T-helper 1 cell treated with Interleukin-12 subunit alpha and Interleukin-12 subunit beta and Interleukin-4 antibody, amounts not matched to agents 30 ng/mL and 1 ng/mL, for 36 hours (primary cell): Measurements from ENCODE around the gene TRIP6. TPM values are rescaled to one million over a fixed set of nuclear protein-coding genes. Genes with fewer than 3 reads are reported as not detected.
"Not testable (repeated sequence)": the region's sequence is repeated elsewhere in the genome, so short reads cannot be mapped to it uniquely, and the experiment has no call there.

Experiments
- intact Hi-C: fragments of 100-400 bp; cut with micrococcal nuclease; formaldehyde crosslinking; loops from one replicate; pipeline ENCODE4 v1.15.1; 2024
- total RNA-seq: library from RNA; stranded (reverse); gene quantifications from 2 replicates; pipeline ENCODE4 v1.2.3, GENCODE V29; 2022

The TRIP6 gene
- total RNA-seq, 1 donor from 2014 or later, result 26.3 TPM

DNA sequence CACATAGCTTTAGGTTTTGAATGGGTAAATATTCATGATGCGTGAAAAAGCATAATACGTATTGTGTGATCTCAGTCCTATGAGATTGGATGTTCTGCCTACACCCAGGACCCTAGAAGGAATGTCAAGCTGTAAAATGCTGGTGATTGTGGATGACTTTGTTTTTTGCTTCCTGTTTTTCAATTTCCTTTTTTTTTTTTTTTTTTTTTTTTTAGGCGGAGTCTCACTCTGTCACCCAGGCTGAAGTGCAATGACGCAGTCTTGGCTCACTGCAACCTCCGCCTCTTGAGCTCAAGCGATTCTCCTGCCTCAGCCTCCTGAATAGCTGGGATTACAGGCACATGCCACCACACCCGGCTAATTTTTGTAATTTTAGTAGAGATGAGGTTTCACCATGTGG is 43.3 kb downstream of the TRIP6 start:
- intact Hi-C loops, result not testable (repeated sequence)

DNA sequence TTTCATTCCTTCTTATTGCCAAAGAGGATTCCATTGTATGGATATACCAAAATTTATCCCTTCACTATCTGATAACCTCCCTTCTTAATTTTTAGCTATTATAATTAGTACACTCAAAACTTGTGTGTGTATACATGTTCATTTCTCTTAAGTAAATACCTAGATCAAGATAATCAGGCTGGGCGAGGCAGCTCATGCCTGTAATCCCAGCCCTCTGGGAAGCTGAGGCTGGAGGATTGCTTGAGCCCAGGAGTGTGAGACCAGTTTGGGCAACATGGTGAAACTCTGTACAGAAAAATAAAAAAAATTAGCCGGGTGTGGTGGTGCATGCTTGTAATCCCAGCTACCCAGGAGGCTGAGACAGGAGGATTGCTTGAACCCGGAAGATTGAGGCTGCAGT is 44.3 kb downstream of the TRIP6 start:
- intact Hi-C loops, result no loop called here

DNA sequence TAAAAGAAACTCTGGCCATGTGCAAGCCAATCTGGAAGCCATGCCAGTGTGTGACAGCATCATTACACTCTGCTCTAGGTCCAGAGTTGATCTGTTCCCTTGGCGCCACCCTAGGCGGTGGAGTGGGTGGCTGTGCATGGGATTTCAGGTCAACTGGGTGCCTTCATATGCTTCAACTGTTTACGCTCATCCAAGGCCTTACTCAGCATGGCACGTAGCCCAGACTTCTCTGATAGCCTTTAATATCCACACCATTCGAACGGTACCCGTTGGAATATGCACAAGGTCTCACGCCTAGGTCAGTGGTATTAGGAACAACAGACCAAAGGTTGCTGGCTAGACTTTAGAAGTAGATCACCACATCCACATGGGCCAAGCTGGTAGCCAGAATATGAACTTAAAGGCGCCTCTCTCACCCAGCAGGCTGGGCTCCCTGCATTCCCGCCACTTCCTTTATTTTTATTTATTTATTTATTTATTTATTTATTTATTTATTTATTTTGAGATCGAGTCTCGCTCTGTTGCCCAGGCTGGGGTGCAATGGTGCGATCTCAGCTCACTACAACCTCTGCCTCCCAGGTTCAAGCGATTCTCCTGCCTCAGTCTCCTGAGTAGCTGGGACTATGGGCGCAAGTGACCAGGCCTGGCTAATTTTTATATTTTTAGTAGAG is 47.2 kb downstream of the TRIP6 start:
- intact Hi-C loops, result no loop called here

DNA sequence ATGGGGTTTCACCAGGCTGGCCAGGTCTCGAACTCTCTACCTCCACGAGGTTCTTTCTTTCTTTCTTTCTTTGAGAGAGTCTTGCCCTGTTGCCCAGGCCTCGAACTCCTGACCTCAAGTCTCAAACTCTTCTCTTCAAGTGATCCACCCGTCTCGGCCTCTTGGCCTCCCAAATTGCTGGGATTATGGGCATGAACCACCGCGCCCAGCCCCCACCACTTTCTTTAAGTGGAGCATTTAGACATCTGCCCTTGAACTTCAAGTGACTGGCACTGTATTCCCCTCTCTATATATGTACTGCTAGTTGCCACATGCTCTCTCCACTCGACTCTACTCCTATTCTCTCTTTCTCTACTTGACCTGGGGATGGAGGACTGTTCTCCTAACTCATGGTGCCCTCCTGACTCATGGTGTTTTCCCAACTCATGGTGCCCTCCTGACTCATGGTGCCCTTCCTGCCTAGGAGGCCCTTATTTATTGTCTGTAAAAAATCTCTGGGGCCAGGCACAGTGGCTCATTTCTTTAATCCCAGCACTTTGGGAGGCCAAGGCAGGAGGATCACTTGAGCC is 47.8 kb downstream of the TRIP6 start:
- intact Hi-C loops, result no loop called here

DNA sequence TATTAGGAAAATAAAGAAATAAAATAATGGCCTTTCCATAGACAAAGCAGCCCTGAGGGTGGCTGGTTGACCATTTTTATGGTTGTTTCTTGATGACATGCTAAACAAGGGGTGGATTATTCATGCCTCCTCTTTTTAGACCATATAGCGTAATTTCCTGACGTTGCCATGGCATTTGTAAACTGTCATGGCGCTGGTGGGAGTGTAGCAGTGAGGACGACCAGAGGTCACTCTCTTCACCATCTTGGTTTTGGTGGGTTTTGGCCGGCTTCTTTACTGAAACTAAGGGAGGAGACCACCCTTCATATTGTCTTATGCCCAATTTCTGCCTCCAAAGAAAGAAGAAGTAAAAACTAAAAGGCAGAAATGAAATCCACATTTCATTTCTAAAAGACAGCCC is 52.1 kb downstream of the TRIP6 start:
- intact Hi-C loops, result not testable (repeated sequence)

DNA sequence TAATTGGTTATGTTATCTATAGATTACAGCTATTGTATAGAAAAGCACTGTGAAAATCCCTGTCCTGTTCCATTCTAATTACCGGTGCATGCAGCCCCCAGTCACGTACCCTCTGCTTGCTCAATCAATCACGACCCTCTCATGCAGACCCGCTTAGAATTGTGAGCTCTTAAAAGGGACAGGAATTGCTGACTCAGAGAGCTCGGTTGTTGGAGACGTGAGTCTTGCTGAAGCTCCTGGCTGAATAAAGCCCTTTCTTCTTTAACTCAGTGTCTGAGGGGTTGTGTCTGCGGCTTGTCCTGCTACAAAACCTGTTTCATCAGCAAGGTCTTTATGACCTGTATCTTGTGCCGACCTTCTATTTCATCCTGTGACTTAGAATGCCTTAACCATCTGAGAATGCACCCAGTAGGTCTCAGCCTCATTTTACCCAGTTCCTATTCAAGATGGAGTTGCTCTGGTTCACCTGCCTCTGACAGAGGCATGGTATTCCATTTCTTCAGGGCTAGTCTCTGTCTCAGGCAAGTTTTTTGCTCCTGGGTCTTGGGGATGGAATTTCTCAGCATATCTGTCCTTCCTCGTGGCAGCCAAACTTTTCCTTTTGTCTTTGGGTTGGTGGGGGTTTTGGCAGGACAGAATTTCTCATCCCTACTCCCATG is 52.7 kb downstream of the TRIP6 start:
- intact Hi-C loops, result not testable (repeated sequence)

DNA sequence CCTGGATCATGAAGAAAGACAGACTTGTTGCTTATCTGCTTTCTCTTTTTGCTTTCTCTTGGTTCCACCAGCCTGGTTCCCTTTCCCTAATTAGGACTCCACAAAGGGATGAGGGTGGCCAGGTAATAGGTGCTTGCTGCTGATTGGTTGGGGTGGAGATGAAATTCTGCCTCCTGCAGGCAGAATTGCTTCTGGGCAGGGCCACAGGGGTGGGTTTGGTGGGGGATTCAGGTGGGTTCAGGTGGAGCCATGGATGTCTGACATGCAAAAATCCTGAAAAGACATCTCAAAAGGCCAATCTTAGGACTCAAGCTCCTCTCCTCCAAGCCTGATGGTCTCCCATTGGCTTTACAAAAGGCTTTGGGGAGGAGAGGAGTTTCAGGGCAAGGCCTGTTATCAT is 53.9 kb downstream of the TRIP6 start:
- intact Hi-C loops, result no loop called here

Other genes starting within 250 kb of the TRIP6 start
- gene TFR2, start 225.8 kb upstream of the TRIP6 start, total RNA-seq, result 9.8 and 10.9 TPM in 2 replicates
- gene ACTL6B, start 210.9 kb upstream of the TRIP6 start, total RNA-seq, result not detected in 2 replicates
- gene GNB2, start 193.6 kb upstream of the TRIP6 start, total RNA-seq, result 228 and 230 TPM in 2 replicates
- 47.1 and 54.5 TPM in 2 replicates for gene GIGYF1, start 173.1 kb upstream of the TRIP6 start, total RNA-seq
- gene POP7, start 161.3 kb upstream of the TRIP6 start, total RNA-seq, result 42.5 TPM in 2 replicates
- not detected in 2 replicates for gene EPO, start 146.9 kb upstream of the TRIP6 start, total RNA-seq
- gene ZAN, start 133.8 kb upstream of the TRIP6 start, total RNA-seq, result not detected in 2 replicates
- 1.0 TPM in 2 replicates for gene EPHB4, start 39.9 kb upstream of the TRIP6 start, total RNA-seq
- 52.4 TPM in 2 replicates for gene SLC12A9, start 14.7 kb upstream of the TRIP6 start, total RNA-seq
- gene SRRT, start 7.7 kb downstream of the TRIP6 start, total RNA-seq, result 229 and 233 TPM in 2 replicates
- 3.3 and 3.7 TPM in 2 replicates for gene UFSP1, start 22.3 kb downstream of the TRIP6 start, total RNA-seq
- 0.17 and 0.42 TPM in 2 replicates for gene ACHE, start 28.5 kb downstream of the TRIP6 start, total RNA-seq
- not detected in 2 replicates for gene MUC3A, start 82.1 kb downstream of the TRIP6 start, total RNA-seq
- not detected in 2 replicates for gene MUC12, start 102.2 kb downstream of the TRIP6 start, total RNA-seq
- gene MUC17, start 152.7 kb downstream of the TRIP6 start, total RNA-seq, result not detected in 2 replicates
- 63.4 and 73.7 TPM in 2 replicates for gene TRIM56, start 218.1 kb downstream of the TRIP6 start, total RNA-seq